Activated CD8-positive, alpha-beta T cell treated with anti-CD3 and anti-CD28 coated beads, Interleukin-2, amount 10 ng/mL, durations not matched to agents 7 days and 5 days (primary cell): Measurements from ENCODE around the gene MRPS11. TPM values are rescaled to one million over a fixed set of nuclear protein-coding genes. Genes with fewer than 3 reads are reported as not detected.
"Not testable (repeated sequence)": the region's sequence is repeated elsewhere in the genome, so short reads cannot be mapped to it uniquely, and the experiment has no call there.

Source experiments
- ATAC-seq: fragments of 150-1000 bp; cut with Tn5 transposase; one replicate; pipeline ENCODE4 v1.10.0; 2021; ENCODE audit warnings: moderate library complexity
- CTCF ChIA-PET: fragments of 350-600 bp; sonication (Branson Sonifier 250); formaldehyde crosslinking; loops from one replicate; lab custom pipeline; 2021; ENCODE audit warnings: antibody characterized with exemption; lab: Charles Lee
- POLR2A ChIA-PET: fragments of 350-600 bp; sonication (Branson Sonifier 250); formaldehyde crosslinking; loops from one replicate; lab custom pipeline; 2021; ENCODE audit warnings: antibody characterized with exemption; lab: Charles Lee
- DNase-seq: peaks from one replicate; pipeline ENCODE4 v3.0.0-alpha.2; 2020
- H3K27ac Mint-ChIP-seq: one replicate; pipeline ENCODE4 v1.8.0; 2021; ENCODE audit warnings: mild to moderate bottlenecking, mixed read lengths
- H3K27me3 Mint-ChIP-seq: one replicate; pipeline ENCODE4 v1.8.0; 2021; ENCODE audit warnings: low read depth, mixed read lengths
- H3K36me3 Mint-ChIP-seq: one replicate; pipeline ENCODE4 v1.8.0; 2021; ENCODE audit warnings: low read depth, mixed read lengths
- H3K4me1 Mint-ChIP-seq: one replicate; pipeline ENCODE4 v1.8.0; 2021; ENCODE audit warnings: low read depth, mixed read lengths
- H3K4me3 Mint-ChIP-seq: one replicate; pipeline ENCODE4 v1.8.0; 2021; ENCODE audit warnings: mild to moderate bottlenecking, mixed read lengths
- H3K9me3 Mint-ChIP-seq: one replicate; pipeline ENCODE4 v1.8.0; 2022; ENCODE audit warnings: mixed read lengths; ENCODE audit not compliant: insufficient read depth
- total RNA-seq, 2 experiments: library from RNA; stranded (reverse); gene quantifications; one replicate each; pipeline ENCODE4 v1.2.3, GENCODE V29; 2021

The MRPS11 gene
- total RNA-seq = 10 to 100 TPM; 63.8 to 69.8 TPM

DNA sequence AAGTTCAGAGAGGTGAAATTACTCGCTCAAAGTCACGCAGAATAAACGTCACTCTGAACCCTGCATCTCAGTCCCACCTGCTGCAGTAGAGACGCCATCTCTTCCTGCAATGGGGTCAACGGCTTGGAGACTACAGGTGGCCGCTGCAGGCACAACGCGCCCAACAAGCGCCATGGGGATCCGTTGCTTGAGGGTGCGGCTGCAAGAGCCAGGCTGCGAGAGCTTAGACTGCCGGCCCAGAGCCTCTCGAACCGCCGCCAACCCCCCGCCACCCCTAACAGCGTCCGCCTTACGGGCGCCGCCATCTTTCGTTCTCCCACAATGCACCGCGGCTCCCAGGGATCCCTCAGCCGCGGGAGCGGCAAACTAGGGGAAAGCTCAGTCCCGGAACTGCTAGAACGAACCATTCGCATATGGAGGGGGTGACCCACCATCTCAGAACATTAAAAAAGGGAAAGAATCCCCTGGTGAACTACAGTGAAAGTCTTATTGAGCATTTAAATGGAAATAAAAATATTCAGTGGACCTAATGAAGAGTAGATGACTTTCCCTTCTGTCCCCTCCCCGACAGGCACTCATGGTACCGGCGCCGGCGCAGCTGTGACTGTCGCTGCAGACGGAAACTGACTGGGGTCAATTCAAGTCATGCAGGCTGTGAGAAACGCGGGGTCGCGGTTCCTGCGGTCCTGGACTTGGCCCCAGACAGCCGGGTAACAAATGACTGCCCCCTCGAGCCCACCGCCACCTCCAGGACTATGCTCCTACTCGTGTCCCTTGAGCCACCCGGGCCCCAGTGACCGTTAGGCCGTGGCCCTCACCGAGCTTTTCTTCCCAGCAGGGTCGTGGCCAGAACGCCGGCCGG is at the start of gene MRPS11, which contains the start of gene MRPL46:
TSS of gene MRPS11 (plus strand) at position 636 of the 862 bp plus-strand sequence. CDS start at position 646, 10 bp downstream.
TSS of gene MRPL46 (minus strand) at position 316 of the 862 bp plus-strand sequence. CDS start at position 305, 11 bp downstream.
- CTCF ChIA-PET = interaction anchor here (1.1 to 5.7 kb wide), 7 partner anchors 12 to 197 kb away, joined by 3 to 34 read pairs (median 5); no protein-coding TSS in a partner anchor
- H3K4me3 Mint-ChIP-seq = peak within 1 kb of the TSS; percentile 95
- ATAC-seq (peak; percentile 93), DNase-seq (peak; percentile 93)
- H3K9me3 Mint-ChIP-seq = no peaks in the 10 kb centered on the region
- no peaks in the 10 kb centered on the region for H3K27me3 Mint-ChIP-seq
- peaks cover 36% of the 10 kb centered on the region for H3K36me3 Mint-ChIP-seq
- POLR2A ChIA-PET = interaction anchor here (0.6 to 2.1 kb wide), 12 partner anchors 10 to 437 kb away, joined by 3 to 13 read pairs (median 4); partner anchors contain the start of genes AEN and ISG20
- H3K27ac Mint-ChIP-seq = peak within 1 kb of the TSS; percentile 99
- peaks cover 29% of the 10 kb centered on the region for H3K4me1 Mint-ChIP-seq

DNA sequence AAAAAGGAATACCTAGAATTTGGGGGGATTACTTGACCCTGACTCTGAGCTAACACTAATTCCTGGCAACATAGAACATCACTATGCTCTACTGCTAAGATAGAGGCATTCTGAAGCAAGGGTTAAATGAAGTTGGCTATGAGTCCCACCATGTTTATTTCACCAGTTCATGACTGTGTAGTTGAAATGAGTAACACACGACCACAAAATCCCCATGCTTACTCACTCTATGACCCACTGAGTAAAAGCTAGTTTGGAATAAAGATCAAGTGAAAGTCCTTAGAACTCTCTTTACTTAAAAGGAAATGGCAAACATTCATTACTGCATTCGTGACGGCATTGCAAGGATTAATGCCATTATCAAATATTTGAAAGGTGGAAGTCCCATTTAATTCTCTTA is 47.7 kb upstream of the MRPS11 start:
- ChIA-PET CTCF (no interaction called here), POLR2A (no interaction called here)
- ATAC-seq = no peak
- no peak for DNase-seq
- Mint-ChIP-seq H3K4me3 (no peak overlapping the region), H3K27ac (no peak overlapping the region), H3K27me3 (peaks cover 8% of the 10 kb centered on the region), H3K4me1 (no peaks in the 10 kb centered on the region), H3K9me3 (no peaks in the 10 kb centered on the region), H3K36me3 (no peaks in the 10 kb centered on the region)

DNA sequence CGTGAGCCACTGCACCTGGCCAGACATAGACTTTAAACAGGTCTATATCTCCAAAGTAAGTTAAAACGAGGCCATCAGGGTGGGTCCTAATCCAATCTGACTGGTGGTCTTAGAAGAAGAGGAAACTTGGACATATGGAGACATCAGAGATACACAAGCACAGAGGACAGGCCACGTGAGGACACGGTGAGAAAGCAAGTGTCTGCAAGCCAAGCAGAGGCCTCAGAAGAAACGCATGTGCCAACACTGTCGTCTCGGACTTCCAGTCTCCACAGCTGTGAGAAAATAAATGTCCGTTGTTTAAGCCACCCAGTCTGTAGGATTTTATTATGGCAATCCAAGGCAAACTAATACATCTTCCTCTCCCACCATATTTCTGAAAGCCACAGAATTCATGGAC is 44.2 kb upstream of the MRPS11 start:
- ChIA-PET POLR2A (no interaction called here), CTCF (no interaction called here)
- Mint-ChIP-seq H3K36me3 (no peaks in the 10 kb centered on the region), H3K27ac (no peak overlapping the region), H3K27me3 (peaks cover 10% of the 10 kb centered on the region), H3K9me3 (no peaks in the 10 kb centered on the region), H3K4me1 (no peaks in the 10 kb centered on the region), H3K4me3 (no peak overlapping the region)
- DNase-seq (no peak), ATAC-seq (no peak)

DNA sequence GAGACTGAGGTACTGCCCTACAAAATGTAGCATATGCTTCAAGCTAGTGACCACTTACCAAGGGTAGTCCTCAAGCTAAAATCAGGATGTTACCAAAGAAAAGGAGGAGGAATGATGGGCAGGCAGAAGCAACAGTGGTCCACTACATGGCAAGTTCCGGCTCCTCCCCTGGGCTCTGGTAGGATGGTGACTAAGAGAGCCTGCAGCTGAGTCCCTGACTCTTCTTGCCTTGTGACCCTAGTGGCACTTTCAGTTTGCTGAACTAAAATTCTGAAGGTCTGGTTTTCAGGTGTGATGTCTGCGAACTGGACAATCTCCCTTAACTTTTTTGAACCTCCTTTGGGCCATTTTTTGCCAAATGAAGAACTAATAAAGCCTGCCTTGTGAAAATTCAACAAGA is 41.2 kb upstream of the MRPS11 start:
- no peak for DNase-seq
- H3K36me3 Mint-ChIP-seq = no peaks in the 10 kb centered on the region
- H3K27ac Mint-ChIP-seq = no peak overlapping the region
- H3K4me3 Mint-ChIP-seq = no peak overlapping the region
- H3K4me1 Mint-ChIP-seq = no peaks in the 10 kb centered on the region
- H3K9me3 Mint-ChIP-seq = no peaks in the 10 kb centered on the region
- CTCF ChIA-PET = no interaction called here
- POLR2A ChIA-PET = no interaction called here
- peaks cover 7% of the 10 kb centered on the region for H3K27me3 Mint-ChIP-seq
- ATAC-seq = no peak

DNA sequence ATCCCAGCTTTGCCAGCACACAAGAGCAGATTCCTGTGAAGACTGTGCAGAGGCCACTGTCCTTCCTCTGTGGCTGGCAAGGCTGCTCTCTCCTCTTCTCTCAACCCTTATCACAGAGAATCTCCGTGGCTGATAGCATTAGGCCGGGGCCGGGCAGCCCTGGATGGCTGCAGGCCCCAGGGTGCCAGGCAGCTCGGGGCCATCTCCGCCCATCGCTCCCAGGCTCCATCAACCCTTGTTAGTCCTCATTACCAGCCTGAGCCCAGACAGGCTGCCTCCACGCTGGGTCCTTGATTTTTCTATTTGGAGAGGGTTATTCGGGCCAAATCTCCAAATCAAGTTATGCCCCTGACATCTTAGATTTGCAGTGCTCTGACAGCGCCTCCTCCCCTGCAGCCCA is 39.5 kb upstream of the MRPS11 start:
- H3K9me3 Mint-ChIP-seq = no peaks in the 10 kb centered on the region
- POLR2A ChIA-PET = no interaction called here
- H3K4me3 Mint-ChIP-seq = no peak overlapping the region
- no peak for ATAC-seq
- no peaks in the 10 kb centered on the region for H3K36me3 Mint-ChIP-seq
- H3K27me3 Mint-ChIP-seq = peaks cover 7% of the 10 kb centered on the region
- CTCF ChIA-PET = no interaction called here
- DNase-seq = no peak
- H3K27ac Mint-ChIP-seq = no peak overlapping the region
- H3K4me1 Mint-ChIP-seq = no peaks in the 10 kb centered on the region

DNA sequence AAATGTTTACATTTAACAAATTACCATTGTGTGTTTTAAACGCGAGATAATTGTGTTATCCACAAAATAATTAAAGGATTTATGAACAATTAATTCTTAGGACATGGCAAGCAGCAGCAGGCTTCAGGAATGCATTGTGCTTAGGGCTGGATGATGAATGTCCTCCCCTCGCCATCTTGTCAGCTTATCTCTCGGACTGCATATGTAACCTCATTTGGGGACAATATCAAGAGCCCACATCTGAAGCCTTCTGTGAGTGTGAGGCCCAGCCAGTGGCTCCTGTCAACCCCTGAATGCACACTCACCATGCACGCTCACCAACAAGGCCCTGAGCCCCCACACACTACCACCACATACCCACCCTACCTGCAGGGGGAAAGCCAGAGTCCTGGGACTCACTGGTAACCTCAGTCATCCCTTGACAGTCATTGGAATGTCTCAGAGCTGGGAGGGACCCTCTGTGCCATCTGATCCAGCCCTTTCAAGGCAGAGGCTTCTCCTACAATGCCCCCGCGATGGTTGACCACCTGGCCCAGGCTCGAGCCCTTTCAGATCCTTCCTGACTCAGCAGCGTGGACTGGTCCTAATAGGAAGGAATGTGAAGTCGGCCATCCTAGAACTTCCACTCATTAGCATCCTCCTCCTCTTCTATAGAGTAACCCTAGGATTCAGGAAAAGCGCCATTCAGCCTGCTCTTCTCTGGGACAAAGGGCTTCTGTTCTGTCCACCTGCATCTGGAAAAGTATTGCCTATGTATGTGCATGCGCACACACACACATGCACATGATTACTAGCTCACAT is 38.5 kb upstream of the MRPS11 start:
- Mint-ChIP-seq H3K4me3 (no peak overlapping the region), H3K27me3 (peaks cover 10% of the 10 kb centered on the region), H3K4me1 (no peaks in the 10 kb centered on the region), H3K36me3 (no peaks in the 10 kb centered on the region), H3K27ac (no peak overlapping the region), H3K9me3 (no peaks in the 10 kb centered on the region)
- CTCF ChIA-PET = no interaction called here
- no peak for DNase-seq
- ATAC-seq = no peak
- POLR2A ChIA-PET = no interaction called here

DNA sequence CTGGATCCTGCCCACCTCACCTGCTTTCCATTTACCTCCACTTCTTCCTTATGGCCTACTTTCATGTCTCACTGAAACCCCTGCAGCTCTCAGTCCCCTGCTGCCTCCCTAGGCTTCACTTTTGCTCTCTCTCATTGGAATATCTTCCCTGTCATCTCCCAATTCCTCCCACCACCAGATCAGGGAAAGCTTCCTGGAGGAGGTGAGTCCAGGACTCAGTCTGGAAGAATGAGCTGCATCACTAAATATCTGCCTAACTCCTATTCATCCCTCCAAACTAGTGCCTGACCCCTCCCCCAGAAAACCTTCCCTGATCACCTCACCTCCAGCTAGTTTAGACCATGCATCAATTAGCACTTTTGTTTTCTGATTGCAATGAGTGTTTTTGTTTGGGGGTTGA is 37.5 kb upstream of the MRPS11 start:
- ChIA-PET CTCF (no interaction called here), POLR2A (no interaction called here)
- peaks cover 10% of the 10 kb centered on the region for H3K27me3 Mint-ChIP-seq
- no peaks in the 10 kb centered on the region for H3K9me3 Mint-ChIP-seq
- DNase-seq (no peak), ATAC-seq (no peak)
- H3K4me1 Mint-ChIP-seq = no peaks in the 10 kb centered on the region
- H3K36me3 Mint-ChIP-seq = no peaks in the 10 kb centered on the region
- no peak overlapping the region for H3K27ac Mint-ChIP-seq
- H3K4me3 Mint-ChIP-seq = no peak overlapping the region

DNA sequence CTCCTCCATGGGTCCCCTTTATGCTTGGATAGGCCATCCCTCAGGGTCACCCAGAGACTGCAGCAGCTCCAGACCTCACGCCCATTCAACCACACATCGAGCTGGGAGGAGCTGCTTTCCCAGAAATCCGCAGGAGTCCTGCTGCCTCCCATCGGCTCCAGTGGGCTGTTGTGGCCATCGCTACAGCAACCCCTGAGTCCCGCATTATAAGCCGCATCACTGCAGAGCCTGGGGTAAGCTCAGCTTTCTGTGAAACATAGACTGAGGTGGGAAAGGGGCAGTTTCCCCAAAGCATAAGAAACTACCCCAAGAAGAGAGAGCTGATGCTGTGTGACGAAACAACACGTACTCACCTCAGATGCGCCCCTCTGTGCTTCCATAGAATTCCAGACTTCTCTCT is 36.1 kb upstream of the MRPS11 start:
- ChIA-PET CTCF (no interaction called here), POLR2A (no interaction called here)
- ATAC-seq (no peak), DNase-seq (no peak)
- Mint-ChIP-seq H3K9me3 (no peaks in the 10 kb centered on the region), H3K36me3 (no peaks in the 10 kb centered on the region), H3K27ac (no peak overlapping the region), H3K27me3 (peaks cover 14% of the 10 kb centered on the region), H3K4me1 (no peaks in the 10 kb centered on the region), H3K4me3 (no peak overlapping the region)

DNA sequence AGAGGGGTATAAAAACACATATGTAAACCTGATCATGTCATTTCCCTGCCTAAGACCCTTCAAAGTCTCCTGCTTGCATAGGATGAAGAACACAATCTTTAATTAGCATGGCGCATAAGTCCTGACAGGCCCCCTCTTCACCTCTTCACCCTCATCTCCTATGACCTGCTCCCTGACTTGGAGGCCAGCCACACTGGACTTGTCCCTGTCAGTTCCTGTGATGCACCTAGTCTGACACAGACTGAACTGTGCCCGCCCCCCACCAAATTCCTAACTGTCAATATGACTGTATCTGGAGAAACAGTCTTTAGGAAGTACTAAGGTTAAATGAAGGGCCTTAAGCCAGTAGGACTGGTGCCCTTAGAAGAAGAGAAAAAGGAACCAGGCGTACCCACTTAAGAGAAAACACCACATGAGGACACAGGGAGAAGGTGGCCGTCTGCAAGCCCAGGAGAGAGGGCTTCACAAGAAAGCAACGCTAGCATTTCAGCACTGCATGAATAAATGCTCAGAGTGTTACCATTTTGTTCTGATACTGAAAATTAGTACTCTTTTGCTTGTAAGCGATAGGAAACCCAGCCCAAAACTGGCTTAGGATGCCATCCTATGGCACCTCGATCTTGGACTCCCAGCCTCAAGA is 34.3 kb upstream of the MRPS11 start:
- no peaks in the 10 kb centered on the region for H3K36me3 Mint-ChIP-seq
- no peak for ATAC-seq
- H3K4me3 Mint-ChIP-seq = no peak overlapping the region
- ChIA-PET CTCF (no interaction called here), POLR2A (no interaction called here)
- no peaks in the 10 kb centered on the region for H3K9me3 Mint-ChIP-seq
- DNase-seq = no peak
- peaks cover 7% of the 10 kb centered on the region for H3K27me3 Mint-ChIP-seq
- H3K27ac Mint-ChIP-seq = no peak overlapping the region
- no peaks in the 10 kb centered on the region for H3K4me1 Mint-ChIP-seq

DNA sequence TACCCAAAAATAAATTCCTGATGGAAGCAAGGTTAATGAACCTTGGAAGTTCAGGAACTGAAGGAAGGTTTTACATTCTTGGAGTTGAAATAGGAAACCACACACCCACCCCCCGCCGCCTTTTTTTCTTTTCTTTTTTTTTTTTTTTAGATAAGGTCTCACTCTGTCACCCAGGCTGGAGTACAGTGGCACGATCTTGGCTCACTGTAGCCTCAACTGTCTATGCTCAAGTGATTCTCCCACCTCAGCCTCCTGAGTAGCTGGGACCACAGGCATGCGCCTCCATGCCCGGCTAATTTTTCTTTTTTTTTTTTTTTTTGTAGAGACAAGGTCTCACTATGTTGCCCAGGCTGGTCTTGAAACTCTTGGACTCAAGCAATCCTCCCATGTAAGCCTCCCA is 33.4 kb upstream of the MRPS11 start:
- H3K27me3 Mint-ChIP-seq, CTCF ChIA-PET, H3K27ac Mint-ChIP-seq, DNase-seq, H3K4me1 Mint-ChIP-seq, H3K36me3 Mint-ChIP-seq, H3K4me3 Mint-ChIP-seq, H3K9me3 Mint-ChIP-seq, ATAC-seq: not testable (repeated sequence)
- POLR2A ChIA-PET = interaction anchor here (0.6 kb wide), 1 partner anchor 293 kb away, joined by 3 read pairs; no protein-coding TSS in a partner anchor

DNA sequence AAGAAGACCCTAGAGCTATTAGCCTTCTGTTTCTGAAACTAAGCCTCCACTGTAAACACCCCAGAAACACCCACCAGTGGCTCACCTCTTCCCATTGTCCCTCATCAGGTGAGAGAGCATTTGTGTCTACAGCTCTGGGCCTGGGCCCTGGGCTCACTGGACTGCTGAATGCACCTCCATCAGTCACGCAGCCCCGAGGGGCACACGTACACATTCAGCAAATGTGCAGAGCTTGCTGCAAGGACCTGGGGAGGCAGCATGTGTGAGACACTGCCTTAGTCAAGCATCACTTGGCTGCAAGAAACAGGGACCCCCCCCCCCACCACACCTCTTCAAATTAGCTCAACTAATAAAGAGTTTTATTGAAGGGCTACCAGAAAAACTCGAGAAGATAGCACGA is 29.3 kb upstream of the MRPS11 start:
- Mint-ChIP-seq H3K9me3 (no peaks in the 10 kb centered on the region), H3K4me3 (no peak overlapping the region), H3K27me3 (peaks cover 11% of the 10 kb centered on the region), H3K4me1 (no peaks in the 10 kb centered on the region), H3K27ac (no peak overlapping the region), H3K36me3 (no peaks in the 10 kb centered on the region)
- POLR2A ChIA-PET = no interaction called here
- DNase-seq (no peak), ATAC-seq (no peak)
- CTCF ChIA-PET = interaction anchor here (0.6 kb wide), 1 partner anchor 24 kb away, joined by 3 read pairs; no protein-coding TSS in a partner anchor
